Measurements from ENCODE around the gene ADK. TPM values are rescaled to one million over a fixed set of nuclear protein-coding genes. Genes with fewer than 3 reads are reported as not detected.

Gene ADK
- total and polyA plus RNA-seq, 2 experiments from 2014 or later = 46.7 to 53.7 TPM

DNA sequence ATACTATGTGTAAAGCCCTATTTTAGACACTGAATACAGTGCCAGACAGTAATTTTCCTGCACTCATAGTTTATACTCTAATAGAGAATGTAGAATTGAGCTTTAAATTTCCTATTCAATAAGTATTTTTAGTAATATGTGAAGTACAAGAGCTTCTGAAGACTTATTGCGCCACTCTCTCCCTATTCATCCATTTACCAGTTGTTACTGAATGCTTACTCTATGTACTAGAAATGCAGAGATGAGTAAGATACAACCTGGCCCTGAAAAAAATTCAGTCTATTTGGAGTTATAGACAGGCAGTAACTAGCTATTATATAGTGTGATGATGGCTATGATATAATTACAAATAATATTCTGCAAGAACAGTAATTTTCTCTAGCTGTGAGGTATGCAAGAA is 98.8 kb downstream of the ADK start:
- Histone ChIP-seq H3K4me2 (no peak overlapping the region), H3K9me3 (ENCODE audit: low read depth) (no peaks in the 10 kb centered on the region), H3K9me2 (replicated peaks; ENCODE audit: insufficient read depth) (no peaks in the 10 kb centered on the region), H4K20me1 (ENCODE audit: insufficient read depth, poor library complexity, severe bottlenecking) (no peaks in the 10 kb centered on the region), H3K27me3 (no peaks in the 10 kb centered on the region), H3K79me2 (no peaks in the 10 kb centered on the region), H3K4me1 (ENCODE audit: insufficient read depth) (no peaks in the 10 kb centered on the region), H3K27ac (no peak overlapping the region), H2AFZ (no peak overlapping the region), H3K36me3 (replicated peaks; ENCODE audit: insufficient read depth, low read depth) (no peaks in the 10 kb centered on the region), H3K4me3 (no peak overlapping the region)
- TF ChIP-seq, protein P1, sequence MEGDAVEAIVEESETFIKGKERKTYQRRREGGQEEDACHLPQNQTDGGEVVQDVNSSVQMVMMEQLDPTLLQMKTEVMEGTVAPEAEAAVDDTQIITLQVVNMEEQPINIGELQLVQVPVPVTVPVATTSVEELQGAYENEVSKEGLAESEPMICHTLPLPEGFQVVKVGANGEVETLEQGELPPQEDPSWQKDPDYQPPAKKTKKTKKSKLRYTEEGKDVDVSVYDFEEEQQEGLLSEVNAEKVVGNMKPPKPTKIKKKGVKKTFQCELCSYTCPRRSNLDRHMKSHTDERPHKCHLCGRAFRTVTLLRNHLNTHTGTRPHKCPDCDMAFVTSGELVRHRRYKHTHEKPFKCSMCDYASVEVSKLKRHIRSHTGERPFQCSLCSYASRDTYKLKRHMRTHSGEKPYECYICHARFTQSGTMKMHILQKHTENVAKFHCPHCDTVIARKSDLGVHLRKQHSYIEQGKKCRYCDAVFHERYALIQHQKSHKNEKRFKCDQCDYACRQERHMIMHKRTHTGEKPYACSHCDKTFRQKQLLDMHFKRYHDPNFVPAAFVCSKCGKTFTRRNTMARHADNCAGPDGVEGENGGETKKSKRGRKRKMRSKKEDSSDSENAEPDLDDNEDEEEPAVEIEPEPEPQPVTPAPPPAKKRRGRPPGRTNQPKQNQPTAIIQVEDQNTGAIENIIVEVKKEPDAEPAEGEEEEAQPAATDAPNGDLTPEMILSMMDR (IDR thresholded peaks at IDR 0.05; ENCODE audit: poor library complexity) = no peak
- TF ChIP-seq EZH2 (IDR thresholded peaks at IDR 0.05; ENCODE audit: borderline replicate concordance) (no peak), EZH2phosphoT487 (IDR thresholded peaks at IDR 0.05; ENCODE audit: low read depth, severe bottlenecking, unreplicated experiment) (no peak)
- no peak for DNase-seq (ENCODE audit: low spot score)
- 96% methylated on average over 1 of the region's 1 CpG for WGBS (ENCODE audit: low lambda C conversion rate, missing lambda C conversion rate)

DNA sequence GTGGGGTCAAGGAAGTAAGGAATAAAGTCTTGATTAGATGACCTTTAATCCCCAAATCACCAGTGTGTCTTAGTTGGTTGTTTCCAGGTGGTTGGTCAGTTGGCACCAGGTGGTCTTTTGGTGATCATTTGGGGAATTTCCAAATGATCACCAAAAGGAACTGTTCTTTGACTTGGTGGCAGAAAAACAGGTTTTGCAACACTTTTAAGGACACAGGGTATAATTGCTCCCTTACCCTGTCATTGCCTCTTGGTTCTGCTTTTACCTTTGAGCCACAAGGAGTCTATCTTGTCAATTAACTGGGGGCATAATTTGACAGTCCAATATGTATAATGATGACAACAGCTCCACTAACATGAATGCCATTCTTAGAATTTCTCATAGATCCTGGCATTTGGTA is 104.2 kb downstream of the ADK start:
- H3K4me2 ChIP-seq = no peak overlapping the region
- H3K9me3 ChIP-seq (ENCODE audit: low read depth) = no peaks in the 10 kb centered on the region
- no peak overlapping the region for H3K27ac ChIP-seq
- no peaks in the 10 kb centered on the region for H3K36me3 ChIP-seq (replicated peaks; ENCODE audit: insufficient read depth, low read depth)
- H4K20me1 ChIP-seq (ENCODE audit: insufficient read depth, poor library complexity, severe bottlenecking) = no peaks in the 10 kb centered on the region
- no peaks in the 10 kb centered on the region for H3K27me3 ChIP-seq
- no peak overlapping the region for H3K4me3 ChIP-seq
- H2AFZ ChIP-seq = no peak overlapping the region
- TF ChIP-seq, protein P1 (IDR thresholded peaks at IDR 0.05; ENCODE audit: poor library complexity) = no peak
- TF ChIP-seq EZH2 (IDR thresholded peaks at IDR 0.05; ENCODE audit: borderline replicate concordance) (no peak), EZH2phosphoT487 (IDR thresholded peaks at IDR 0.05; ENCODE audit: low read depth, severe bottlenecking, unreplicated experiment) (no peak)
- DNase-seq (ENCODE audit: low spot score) = no peak
- H3K79me2 ChIP-seq = peaks cover 3% of the 10 kb centered on the region
- H3K9me2 ChIP-seq (replicated peaks; ENCODE audit: insufficient read depth) = no peaks in the 10 kb centered on the region
- H3K4me1 ChIP-seq (ENCODE audit: insufficient read depth) = peaks cover 6% of the 10 kb centered on the region

DNA sequence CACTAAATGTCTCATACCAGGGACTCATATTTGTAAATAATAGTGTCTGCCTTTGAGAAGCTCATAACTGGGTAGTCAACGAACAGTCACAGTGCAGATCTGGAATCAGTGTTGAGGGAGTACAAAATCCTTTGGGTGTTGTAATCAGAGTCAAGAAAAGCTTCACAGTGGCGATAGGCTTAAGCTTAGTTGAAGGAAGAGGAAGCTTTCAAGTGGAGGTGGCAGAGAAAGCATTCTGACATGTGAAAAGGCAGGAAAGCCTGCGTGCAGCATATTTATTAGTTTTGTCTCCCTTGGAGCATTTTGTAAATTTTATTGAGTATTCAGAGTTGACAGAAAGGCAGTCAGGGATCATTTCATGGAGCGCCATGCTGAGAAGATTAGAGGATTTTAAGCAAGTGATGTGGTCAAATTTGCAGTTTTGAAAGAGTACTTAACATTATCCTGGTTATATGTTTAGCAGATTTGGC is 104.9 kb downstream of the ADK start:
- Histone ChIP-seq H3K4me2 (peak overlapping the region; percentile 2), H3K36me3 (replicated peaks; ENCODE audit: insufficient read depth, low read depth) (no peaks in the 10 kb centered on the region)
- WGBS (ENCODE audit: low lambda C conversion rate, missing lambda C conversion rate) = 50% methylated on average over 4 of the region's 4 CpGs

More for the DNA sequence above, 104.9 kb downstream of the ADK start:
- Histone ChIP-seq H3K4me3 (no peak overlapping the region), H3K9me2 (replicated peaks; ENCODE audit: insufficient read depth) (no peaks in the 10 kb centered on the region), H2AFZ (no peak overlapping the region), H4K20me1 (ENCODE audit: insufficient read depth, poor library complexity, severe bottlenecking) (no peaks in the 10 kb centered on the region), H3K27me3 (no peaks in the 10 kb centered on the region), H3K4me1 (ENCODE audit: insufficient read depth) (peaks cover 6% of the 10 kb centered on the region), H3K9me3 (ENCODE audit: low read depth) (no peaks in the 10 kb centered on the region), H3K79me2 (peaks cover 3% of the 10 kb centered on the region), H3K27ac (no peak overlapping the region)
- DNase-seq (ENCODE audit: low spot score) = no peak
- TF ChIP-seq EZH2phosphoT487 (IDR thresholded peaks at IDR 0.05; ENCODE audit: low read depth, severe bottlenecking, unreplicated experiment) = no peak
- TF ChIP-seq EZH2 (IDR thresholded peaks at IDR 0.05; ENCODE audit: borderline replicate concordance) = no peak
- TF ChIP-seq, protein P1 (IDR thresholded peaks at IDR 0.05; ENCODE audit: poor library complexity) = no peak
